AG09319 (cell line): ENCODE data around the gene MGAT4A.

Experiments
- DNase-seq: peaks from one replicate; pipeline ENCODE4 v3.0.0-alpha.2; 2010; ENCODE audit warnings: low read depth; ENCODE audit errors: extremely low read depth
- TF ChIP-seq, protein P1 (sequence below): IDR thresholded peaks from 2 replicates; pipeline ENCODE4 v1.5.1; 2011; ENCODE audit warnings: low read depth, mild to moderate bottlenecking, inconsistent platforms, low read length, moderate library complexity

MGAT4A gene

DNA sequence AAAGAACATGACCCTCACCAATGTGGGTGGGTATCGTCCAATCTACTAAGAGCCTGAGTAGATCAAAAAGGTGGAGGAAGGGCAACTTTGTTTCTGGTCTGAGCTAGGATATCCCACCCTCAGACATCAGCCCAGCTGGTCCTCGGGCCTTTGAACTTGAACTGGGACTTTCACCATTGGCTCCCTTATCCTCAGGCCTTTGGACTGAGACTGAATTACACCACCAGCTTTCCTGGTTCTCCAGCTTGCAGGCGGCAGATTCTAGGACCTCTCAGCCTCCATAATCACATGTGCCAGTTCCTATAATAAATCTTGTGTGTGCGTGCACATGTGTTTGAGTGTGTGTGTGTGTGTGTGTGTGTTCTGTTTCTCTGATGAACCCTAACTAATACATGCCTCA is 10.6 kb downstream of the MGAT4A start:
- TF ChIP-seq, protein P1, sequence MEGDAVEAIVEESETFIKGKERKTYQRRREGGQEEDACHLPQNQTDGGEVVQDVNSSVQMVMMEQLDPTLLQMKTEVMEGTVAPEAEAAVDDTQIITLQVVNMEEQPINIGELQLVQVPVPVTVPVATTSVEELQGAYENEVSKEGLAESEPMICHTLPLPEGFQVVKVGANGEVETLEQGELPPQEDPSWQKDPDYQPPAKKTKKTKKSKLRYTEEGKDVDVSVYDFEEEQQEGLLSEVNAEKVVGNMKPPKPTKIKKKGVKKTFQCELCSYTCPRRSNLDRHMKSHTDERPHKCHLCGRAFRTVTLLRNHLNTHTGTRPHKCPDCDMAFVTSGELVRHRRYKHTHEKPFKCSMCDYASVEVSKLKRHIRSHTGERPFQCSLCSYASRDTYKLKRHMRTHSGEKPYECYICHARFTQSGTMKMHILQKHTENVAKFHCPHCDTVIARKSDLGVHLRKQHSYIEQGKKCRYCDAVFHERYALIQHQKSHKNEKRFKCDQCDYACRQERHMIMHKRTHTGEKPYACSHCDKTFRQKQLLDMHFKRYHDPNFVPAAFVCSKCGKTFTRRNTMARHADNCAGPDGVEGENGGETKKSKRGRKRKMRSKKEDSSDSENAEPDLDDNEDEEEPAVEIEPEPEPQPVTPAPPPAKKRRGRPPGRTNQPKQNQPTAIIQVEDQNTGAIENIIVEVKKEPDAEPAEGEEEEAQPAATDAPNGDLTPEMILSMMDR = no peak

DNA sequence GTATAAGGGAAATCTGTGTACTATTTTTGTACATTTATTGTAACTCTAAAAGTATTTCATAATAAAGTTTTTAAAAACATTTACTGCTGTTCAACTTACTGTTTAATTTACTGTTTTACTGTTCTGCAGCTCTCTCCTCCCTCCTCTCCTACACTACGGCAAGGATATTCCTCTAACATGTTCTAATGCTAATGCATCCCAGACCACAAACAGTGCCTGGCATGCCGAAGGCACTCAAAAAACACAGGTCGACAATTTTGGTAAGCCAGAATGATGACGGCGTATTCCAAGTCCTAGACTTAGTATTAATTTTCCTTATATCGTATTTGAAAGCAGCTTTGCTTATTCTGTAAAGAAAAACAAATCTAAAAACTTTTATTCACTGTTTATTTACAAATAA is 13.3 kb downstream of the MGAT4A start:
- TF ChIP-seq, protein P1 = no peak
- DNase-seq = no peak

More for the DNA sequence above, 10.6 kb downstream of the MGAT4A start:
- no peak for DNase-seq

DNA sequence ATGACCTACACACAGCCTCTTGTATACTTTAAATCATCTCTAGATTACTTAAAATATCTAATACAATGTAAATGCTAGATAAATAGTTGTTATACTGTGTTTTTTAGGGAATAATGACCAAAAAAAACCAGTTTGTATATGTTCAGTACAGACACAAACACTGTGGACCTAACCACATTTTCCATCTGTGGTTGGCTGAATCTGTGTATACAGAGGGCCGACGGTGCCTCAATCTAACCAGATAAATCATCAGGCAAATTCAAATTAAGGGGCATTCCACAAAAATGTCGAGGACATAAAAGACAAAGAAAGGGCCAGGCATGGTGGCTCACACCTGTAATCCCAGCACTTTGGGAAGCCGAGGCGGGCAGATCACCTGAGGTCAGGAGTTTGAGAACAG is 14.1 kb downstream of the MGAT4A start:
- TF ChIP-seq, protein P1 = no peak
- no peak for DNase-seq

DNA sequence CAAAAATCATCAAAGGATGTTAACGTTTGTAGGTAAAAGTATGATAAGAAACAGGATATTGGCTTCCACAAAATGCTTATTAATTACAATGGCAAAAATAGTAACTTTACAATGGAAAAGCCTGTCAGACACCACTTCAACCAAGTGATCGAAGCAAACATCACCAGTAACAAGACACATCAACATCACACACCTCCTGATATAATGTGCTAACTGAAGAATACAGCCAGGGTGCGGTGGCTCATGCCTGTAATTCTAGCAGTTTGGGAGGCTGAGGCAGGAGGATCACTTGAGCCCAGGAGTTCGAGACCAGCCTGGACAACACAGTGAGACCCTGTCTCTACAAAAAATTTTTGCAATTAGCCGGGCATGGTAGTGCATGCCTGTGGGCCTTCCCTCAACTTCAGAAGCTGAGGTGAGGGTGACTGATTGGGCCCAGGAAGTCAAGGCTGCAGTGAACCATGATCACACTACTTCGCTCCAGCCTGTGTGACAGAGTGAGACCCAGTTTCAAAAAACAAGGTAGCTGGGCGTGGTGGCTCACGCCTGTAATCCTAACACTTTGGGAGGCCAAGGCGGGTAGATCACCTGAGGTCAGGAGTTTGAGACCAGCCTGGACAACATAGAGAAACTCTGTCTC is 15.0 kb downstream of the MGAT4A start:
- TF ChIP-seq, protein P1 = no peak
- no peak for DNase-seq

DNA sequence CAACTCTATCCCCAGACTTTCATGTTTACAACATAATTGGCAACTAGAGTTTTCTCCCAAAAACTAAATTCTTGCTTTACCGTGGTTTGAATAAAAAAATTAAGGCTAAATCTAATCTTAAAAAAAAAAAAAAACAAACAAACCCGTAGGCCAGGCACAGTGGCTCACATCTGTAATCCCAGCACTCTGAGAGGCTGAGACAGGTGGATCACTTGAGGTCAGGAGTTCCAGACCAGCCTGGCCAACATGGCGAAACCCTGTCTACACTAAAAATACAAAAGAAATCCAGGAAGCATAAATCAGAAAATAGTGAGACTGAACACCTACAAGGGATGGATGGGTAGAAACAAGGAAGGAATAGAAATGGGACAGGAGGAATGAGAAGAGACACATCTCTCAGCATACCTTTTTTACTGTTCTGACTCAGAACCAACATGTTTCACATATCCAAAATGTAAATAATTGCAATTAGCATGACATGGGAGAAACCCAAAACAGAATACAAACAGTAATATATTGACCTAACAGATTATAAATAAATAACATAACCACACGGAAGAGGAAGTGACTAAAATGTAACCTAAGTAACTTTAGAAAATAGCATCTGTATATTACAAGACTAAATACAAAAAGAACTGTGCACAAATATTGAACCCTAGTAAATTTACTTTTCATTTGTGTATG is 17.5 kb downstream of the MGAT4A start:
- TF ChIP-seq, protein P1 = no peak
- no peak for DNase-seq

DNA sequence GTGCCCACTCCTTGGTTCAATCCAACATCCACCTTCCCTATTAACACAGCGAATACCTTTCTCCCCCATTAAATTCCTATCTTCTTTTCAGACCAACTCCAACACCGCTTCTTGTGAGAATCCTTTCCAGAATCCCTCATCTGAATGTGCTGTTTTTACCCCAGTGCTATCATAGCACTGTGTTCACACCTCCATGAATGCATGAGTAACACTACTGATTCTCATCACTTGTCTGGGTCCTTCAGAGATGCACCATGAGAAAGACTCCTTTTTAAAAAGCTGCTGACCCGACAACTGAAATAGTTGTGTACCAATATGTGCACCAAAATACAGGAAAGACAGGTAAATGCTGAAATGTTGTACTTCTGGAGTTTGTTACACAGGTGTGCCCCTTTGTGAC is 18.8 kb downstream of the MGAT4A start:
- TF ChIP-seq, protein P1 = no peak
- no peak for DNase-seq

DNA sequence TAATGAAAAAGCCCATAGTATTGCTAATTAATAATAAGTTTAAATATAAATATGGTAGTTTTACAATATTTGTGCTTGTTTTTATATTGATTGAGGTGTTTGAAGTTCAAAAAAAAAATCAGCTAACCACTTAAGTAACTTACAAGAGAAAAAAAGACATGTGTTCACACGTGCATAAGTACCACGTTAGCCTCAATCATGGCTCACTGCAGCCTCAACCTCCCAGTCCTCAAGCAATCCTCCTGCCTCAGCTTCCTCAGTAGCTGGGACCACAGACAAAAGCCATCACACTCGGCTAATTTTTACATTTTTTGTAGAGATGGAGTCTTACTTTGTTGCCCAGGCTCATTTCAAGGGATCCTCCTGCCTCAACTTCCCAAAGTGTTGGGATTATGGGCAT is 19.4 kb downstream of the MGAT4A start:
- TF ChIP-seq, protein P1 = no peak
- no peak for DNase-seq
